Measurements from ENCODE around the gene OR10AG1. TPM values are rescaled to one million over a fixed set of nuclear protein-coding genes. Genes with fewer than 3 reads are reported as not detected.

The OR10AG1 gene
- polyA plus RNA-seq, 6 donors from 2014 or later = not detected

Other genes with a start within 250 kb of the OR10AG1 start
- not detected for gene OR5D13, start 196.5 kb downstream of the OR10AG1 start, polyA plus RNA-seq (ENCODE audit: low read depth in 6 of 6)
- not detected for gene OR5D14, start 174.4 kb downstream of the OR10AG1 start, polyA plus RNA-seq (ENCODE audit: low read depth in 6 of 6)
- not detected for gene OR5L1, start 158.6 kb downstream of the OR10AG1 start, polyA plus RNA-seq (ENCODE audit: low read depth in 6 of 6)
- not detected for gene OR5D18, start 150.3 kb downstream of the OR10AG1 start, polyA plus RNA-seq (ENCODE audit: low read depth in 6 of 6)
- not detected for gene OR5L2, start 142.7 kb downstream of the OR10AG1 start, polyA plus RNA-seq (ENCODE audit: low read depth in 6 of 6)
- gene OR5D16, start 131.2 kb downstream of the OR10AG1 start, polyA plus RNA-seq (ENCODE audit: low read depth in 6 of 6) = not detected
- gene TRIM51, start 86.6 kb downstream of the OR10AG1 start, polyA plus RNA-seq (ENCODE audit: low read depth in 6 of 6) = not detected
- not detected for gene OR5W2, start 55.4 kb downstream of the OR10AG1 start, polyA plus RNA-seq (ENCODE audit: low read depth in 6 of 6)
- not detected for gene OR5I1, start 33.5 kb downstream of the OR10AG1 start, polyA plus RNA-seq (ENCODE audit: low read depth in 6 of 6)
- gene OR5F1, start 24.7 kb upstream of the OR10AG1 start, polyA plus RNA-seq (ENCODE audit: low read depth in 6 of 6) = not detected
- not detected for gene OR5AS1, start 57.7 kb upstream of the OR10AG1 start, polyA plus RNA-seq (ENCODE audit: low read depth in 6 of 6)
- not detected for gene OR8I2, start 123.4 kb upstream of the OR10AG1 start, polyA plus RNA-seq (ENCODE audit: low read depth in 6 of 6)
- not detected for gene OR8H2, start 133.7 kb upstream of the OR10AG1 start, polyA plus RNA-seq (ENCODE audit: low read depth in 6 of 6)
- gene OR8H3, start 152.4 kb upstream of the OR10AG1 start, polyA plus RNA-seq (ENCODE audit: low read depth in 6 of 6) = not detected
- gene OR8J3, start 170.3 kb upstream of the OR10AG1 start, polyA plus RNA-seq (ENCODE audit: low read depth in 6 of 6) = not detected
- not detected for gene OR8K5, start 190.4 kb upstream of the OR10AG1 start, polyA plus RNA-seq (ENCODE audit: low read depth in 6 of 6)
- gene OR5J2, start 206.7 kb upstream of the OR10AG1 start, polyA plus RNA-seq (ENCODE audit: low read depth in 6 of 6) = not detected